ENCODE results near the gene PLA2G3. TPM values are rescaled to one million over a fixed set of nuclear protein-coding genes. Genes with fewer than 3 reads are reported as not detected.
A peak's percentile ranks its signal among the peaks of the same experiment; 100 is the strongest.

PLA2G3 gene
- total and polyA plus RNA-seq, 12 donors: 0.01 TPM; not detected in 11

DNA sequence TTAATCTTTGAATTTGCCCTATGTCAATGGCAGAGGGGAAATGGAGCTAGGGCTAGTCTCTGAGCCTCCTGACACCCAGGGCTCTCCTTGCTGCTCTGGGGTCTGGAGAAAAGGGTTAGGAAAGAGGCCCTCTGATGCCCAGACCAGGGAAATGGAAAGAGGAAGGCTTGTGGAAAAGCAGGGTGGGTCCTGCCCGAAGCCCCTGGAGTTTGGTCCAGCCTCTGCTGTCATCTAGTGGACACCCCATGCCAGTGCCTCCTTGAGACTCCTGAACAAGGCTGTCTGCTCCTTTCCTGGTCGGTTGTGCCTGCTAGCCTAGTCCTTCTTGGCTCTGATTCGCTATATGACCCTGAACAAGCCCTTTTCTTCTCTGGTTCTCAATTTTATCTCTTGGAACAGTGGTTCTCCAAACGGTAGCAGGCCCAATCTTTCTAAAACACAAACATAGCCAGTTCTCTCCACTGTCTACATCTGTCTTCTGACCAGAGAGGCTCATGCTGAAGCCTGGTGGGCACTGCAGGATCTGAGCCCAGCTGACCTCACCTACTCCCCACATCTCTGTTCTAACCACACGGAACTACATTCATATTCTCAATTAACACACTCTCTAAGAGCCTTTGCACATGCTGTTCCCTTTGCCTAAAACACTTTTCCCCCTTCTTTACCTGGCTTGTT is 8.8 kb upstream of the PLA2G3 start:
- WGBS, 2 donors: 16 to 20% methylated on average over 5 of the region's 5 CpGs
- Histone ChIP-seq H3K27ac (peak overlapping the region; percentile 2 to 82 (median 77)), H3K9me3 (peaks cover 0 to 15% (median 0%) of the 10 kb centered on the region in 11 donors), H3K27me3 (no peaks in the 10 kb centered on the region), H3K4me1 (peaks cover 0 to 20% (median 12%) of the 10 kb centered on the region in 9 donors), H3K36me3 (no peaks in the 10 kb centered on the region), H3K4me3 (no peak overlapping the region)
- intact Hi-C loops (cut with DNase I): loop anchor here (1.0 to 10.0 kb wide), 16 partner anchors 37 to 514 kb away; partner anchors contain the start of genes SELENOM (in 6 of the 10), MORC2 (in 1 of the 10), SLC35E4 (in 1 of the 10) and TUG1 (in 1 of the 10)
- peak in 8 of 9 donors; percentile 83 to 97 (median 92) for TF ChIP-seq CTCF (IDR thresholded peaks at IDR 0.05)
- peak; percentile 72 to 84 for DNase-seq
- peak; percentile 92 to 99 (median 96) for ATAC-seq

DNA sequence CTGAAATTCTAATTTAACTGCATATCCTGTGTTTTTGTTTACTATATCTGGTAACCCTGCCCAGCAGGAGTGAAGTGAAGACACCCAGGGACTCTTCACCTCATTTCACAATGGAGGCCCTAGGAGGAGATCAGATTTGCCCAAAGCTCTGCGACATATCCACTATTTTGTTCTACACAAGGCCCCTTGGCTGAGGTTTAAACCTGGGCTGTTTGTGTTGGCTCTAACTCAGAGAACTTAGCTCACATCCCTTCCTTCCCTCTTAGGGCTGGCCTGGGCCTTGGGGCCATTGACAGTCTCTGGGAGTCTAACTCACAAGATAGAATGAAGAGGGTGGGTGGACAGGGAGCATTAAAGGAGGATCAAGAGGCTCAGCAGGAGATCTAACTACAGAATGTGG is 8.2 kb upstream of the PLA2G3 start:
- intact Hi-C loops (cut with DNase I): loop anchor here (1.0 to 10.0 kb wide), 15 partner anchors 36 to 514 kb away; partner anchors contain the start of genes SELENOM (in 5 of the 10), MORC2 (in 1 of the 10), SLC35E4 (in 1 of the 10) and TUG1 (in 1 of the 10)

GRCh38 chr22:31144223-31144622 is 3.9 kb upstream of the PLA2G3 start:
- H3K9me3 ChIP-seq: peaks cover 0 to 15% (median 0%) of the 10 kb centered on the region in 11 donors
- no peak overlapping the region for H3K27ac ChIP-seq
- no peaks in the 10 kb centered on the region for H3K36me3 ChIP-seq
- no peak overlapping the region for H3K4me3 ChIP-seq
- DNase-seq (no peak), ATAC-seq (no peak)
- peaks cover 0 to 10% (median 5%) of the 10 kb centered on the region in 7 donors for H3K27me3 ChIP-seq
- intact Hi-C loops (cut with DNase I): loop anchor here in 6 of 10 donors (5.0 to 10.0 kb wide), 5 partner anchors 49 to 509 kb away; partner anchors contain the start of gene SLC35E4 (in 1 of the 6)
- no peak for TF ChIP-seq CTCF (IDR thresholded peaks at IDR 0.05)
- peaks cover 0 to 29% (median 12%) of the 10 kb centered on the region in 9 donors for H3K4me1 ChIP-seq

More for the DNA sequence above, 8.2 kb upstream of the PLA2G3 start:
- H3K9me3 ChIP-seq: peaks cover 0 to 15% (median 0%) of the 10 kb centered on the region in 11 donors
- 42 to 53% methylated on average over 1 of the region's 1 CpG for WGBS, 2 donors
- DNase-seq: peak in 1 of 2 donors; percentile 49
- no peak for TF ChIP-seq CTCF (IDR thresholded peaks at IDR 0.05)
- no peak overlapping the region for H3K4me3 ChIP-seq
- H3K36me3 ChIP-seq: no peaks in the 10 kb centered on the region
- H3K4me1 ChIP-seq: peaks cover 0 to 22% (median 12%) of the 10 kb centered on the region in 9 donors
- peak overlapping the region; percentile 2 to 82 (median 77) for H3K27ac ChIP-seq
- H3K27me3 ChIP-seq: no peaks in the 10 kb centered on the region
- ATAC-seq: peak; percentile 63 to 92 (median 87)

DNA sequence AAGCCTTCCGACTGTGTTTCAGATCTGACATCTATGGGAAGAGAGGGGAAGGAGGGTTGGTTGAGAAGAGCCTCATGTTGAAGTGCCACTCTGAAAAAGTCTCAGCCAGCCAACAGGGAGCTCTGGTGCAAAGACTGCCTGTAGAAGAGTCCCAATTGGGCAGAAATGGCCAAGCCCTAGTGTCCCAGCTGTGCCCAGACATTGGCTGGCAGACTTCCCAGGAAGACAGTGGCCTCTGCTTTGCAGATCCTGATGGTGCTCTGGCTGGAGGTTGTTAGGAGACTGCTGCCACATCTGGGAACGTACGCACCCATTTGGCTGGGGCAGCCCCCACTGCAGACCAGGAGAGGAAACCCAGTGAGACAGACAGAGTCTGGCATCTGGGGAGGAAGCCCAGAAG is 3.2 kb upstream of the PLA2G3 start:
- TF ChIP-seq CTCF (IDR thresholded peaks at IDR 0.05): no peak
- no peak overlapping the region for H3K27ac ChIP-seq
- WGBS, 2 donors: 66 to 80% methylated on average over 3 of the region's 3 CpGs
- H3K4me3 ChIP-seq: no peak overlapping the region
- H3K9me3 ChIP-seq: peaks cover 0 to 15% (median 0%) of the 10 kb centered on the region in 11 donors
- intact Hi-C loops (cut with DNase I): loop anchor here in 6 of 10 donors (5.0 to 10.0 kb wide), 5 partner anchors 49 to 509 kb away; partner anchors contain the start of gene SLC35E4 (in 1 of the 6)
- peaks cover 0 to 17% (median 5%) of the 10 kb centered on the region in 7 donors for H3K27me3 ChIP-seq
- H3K4me1 ChIP-seq: peaks cover 0 to 22% (median 5%) of the 10 kb centered on the region in 9 donors
- peak in 1 of 2 donors; percentile 23 for DNase-seq
- peak in 6 of 8 donors; percentile 17 to 54 (median 34) for ATAC-seq
- H3K36me3 ChIP-seq: no peaks in the 10 kb centered on the region
